Measurements from ENCODE around the gene RPS6KA2.
A peak's percentile ranks its signal among the peaks of the same experiment; 100 is the strongest.

The RPS6KA2 gene

DNA sequence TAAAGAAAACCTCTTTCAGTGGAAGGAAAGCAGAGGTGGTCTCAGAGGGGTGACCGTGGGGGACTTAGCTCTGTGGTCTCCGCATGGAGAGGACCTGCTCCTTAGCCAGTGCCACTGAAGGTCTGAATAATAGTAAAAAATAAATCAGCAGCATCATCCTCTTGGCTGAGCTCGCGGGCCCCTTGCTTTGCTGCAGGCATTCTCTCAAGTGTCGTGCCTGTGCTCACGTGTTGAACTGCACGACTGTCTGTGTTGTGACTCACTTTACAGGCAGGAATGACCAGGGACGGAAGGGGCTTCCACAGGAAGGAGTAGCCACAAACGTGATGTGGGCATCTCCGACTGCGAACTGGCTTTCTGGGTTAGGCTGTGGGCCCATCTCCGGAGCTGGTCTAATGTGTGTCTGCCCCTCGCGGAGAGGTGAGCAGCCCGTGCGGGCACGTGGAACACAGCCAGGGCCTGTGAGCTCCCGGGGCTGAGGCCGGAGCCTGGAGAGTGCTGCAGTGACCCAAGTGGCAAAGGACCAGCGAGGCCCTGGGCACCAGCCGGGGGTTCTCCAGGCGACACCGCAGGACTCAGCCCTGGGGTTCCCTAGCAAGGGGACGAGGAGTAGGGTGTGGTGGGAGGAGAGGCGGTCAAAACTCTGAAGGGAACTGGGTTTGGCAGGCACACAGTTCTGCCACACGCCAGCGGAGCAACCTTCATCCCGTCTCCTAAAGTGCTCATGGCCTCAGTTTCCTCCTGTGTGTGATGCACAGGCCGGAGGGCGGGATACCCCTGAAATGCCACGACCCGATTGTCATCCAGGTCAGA is 129.8 kb downstream of the RPS6KA2 start:
- no peak for DNase-seq

DNA sequence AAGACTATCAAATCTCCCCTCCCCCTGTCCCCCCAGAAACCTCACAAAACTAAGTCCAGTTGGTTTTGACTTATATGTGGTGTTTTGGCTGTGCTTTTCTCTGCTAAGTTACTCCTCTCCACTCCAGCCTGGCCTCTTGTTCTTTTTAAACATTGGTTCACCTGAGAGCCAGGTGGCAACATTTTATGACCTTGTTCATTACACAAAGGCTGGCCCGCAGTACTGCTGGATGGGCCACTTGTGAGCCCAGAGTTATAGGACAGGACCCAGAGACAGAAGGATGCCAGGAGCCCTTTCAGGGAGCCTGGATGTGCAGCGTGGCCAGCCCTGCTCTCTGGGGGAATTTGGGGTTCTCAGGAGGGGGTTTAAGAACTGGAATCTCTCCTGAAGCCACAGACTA is 130.6 kb downstream of the RPS6KA2 start:
- DNase-seq, result no peak

DNA sequence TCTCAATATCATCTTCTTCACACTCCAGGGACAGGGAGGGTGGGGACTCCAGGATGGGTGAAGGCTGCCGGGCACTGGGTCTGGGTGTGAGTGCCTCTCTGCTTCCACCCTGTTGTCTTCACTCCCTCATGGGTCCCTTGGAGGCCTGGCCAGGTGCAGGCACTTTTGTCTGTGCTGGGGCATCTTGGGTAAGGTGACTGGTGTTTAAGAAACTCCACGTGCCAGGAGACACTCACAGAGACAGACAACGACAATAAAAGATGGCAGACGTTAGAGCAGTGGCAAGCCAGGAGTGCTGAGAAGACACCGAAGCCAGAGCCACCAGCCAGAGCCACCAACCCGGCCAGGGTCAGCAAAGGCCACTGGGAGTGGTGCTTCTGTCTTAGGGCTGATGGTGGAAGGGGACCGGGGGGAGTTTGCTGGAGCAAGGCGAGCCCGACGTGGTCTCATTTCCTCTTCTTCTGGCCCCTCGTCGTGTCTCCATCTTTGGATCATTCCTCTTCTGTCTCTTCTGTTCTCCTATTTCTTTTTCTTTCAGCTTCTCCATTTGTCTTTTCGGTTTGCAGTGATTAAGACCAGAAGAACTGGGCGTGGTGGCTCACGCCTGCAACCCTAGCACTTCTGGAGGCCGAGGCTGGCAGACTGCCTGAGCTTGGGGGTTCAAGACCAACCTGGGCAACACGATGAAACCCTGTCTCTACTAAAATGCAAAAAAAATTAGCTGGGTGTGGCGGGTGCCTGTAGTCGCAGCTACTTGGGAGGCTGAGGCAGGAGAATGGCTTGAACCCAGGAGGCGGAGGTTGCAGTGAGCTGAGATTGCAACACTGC is 131.3 kb downstream of the RPS6KA2 start:
- no peak for DNase-seq

DNA sequence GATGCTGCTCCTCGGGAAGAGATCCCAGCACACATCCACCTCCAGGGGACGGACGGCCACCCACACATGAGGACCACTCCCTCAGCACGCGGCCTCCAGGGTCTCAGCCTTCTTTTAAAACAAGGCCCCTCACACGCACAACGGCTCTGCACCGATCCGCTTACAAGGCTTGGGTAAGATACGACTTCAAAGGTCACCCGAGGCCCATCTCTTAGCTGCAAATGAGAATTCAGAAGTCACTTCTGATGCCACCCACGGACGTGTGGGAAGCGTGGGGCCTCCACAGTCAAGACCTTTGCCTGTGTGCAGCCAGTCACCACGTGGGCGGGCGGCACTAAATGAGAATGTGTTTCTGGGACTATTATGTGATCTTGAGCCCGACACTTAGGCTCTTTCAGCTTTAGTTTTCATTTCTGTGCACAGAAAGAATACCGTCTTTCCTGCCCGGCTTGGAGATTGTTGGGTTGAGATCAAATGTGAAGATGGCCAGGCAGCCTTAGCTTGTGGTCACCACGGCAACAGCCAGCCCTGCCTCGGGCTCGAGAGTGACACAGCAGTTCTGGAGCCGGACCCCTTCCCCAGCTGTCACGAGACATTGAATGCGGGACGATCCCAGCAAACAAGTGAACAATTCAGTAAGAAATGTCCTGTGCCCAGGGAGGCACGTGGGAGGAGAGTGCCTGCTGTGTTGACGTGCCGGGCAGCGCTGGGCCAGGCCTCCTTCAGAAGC is 132.1 kb downstream of the RPS6KA2 start:
- DNase-seq, result no peak

DNA sequence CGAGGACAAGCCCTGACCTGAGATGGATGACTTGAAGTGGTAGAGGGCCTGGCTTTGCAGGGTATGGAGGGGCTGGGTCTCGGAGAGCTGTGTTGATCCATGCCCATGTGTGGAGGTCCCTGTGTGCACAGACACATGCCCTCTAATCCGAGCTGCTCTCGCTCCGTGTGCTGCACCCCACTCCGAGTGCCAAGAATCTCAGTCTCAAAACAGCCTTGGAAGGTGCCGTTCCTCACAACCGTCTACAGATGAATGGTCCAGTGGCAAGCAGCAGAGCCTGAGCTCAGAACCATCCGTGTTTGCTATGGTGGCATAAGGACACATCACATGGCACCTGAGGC is 133.0 kb downstream of the RPS6KA2 start:
- no peak for DNase-seq

DNA sequence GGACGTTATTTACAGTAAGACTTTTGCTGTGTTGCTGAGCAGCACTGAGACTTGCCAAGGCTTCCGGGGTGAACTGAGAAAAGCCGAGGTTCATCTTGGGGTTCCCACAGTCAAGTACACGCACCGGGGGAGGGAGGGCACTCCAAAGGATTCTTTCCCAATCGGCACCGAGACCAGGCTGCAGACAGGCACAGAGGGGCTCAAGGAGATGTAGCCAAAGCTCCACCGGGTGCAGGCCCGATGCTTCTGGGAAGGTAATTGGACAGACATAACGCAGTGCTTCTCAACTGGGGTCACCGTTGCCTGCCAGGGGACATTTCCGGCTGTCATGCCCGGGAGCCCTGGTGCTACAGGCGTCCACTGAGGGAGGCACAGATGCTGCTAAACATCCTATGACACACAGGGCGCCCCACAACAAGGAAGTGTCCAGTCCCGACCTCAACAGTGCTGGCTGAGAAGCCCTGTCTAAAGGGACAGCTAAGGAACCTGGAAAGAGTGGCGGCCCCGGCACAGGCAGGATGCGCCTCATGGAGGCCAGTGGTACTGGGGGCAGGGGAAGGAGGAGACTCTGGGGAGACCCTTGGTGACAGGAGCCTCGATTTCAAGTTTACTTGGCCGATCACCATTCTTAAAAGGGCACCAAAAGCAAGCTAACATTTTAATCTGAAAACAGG is 133.5 kb downstream of the RPS6KA2 start:
- no peak for DNase-seq

DNA sequence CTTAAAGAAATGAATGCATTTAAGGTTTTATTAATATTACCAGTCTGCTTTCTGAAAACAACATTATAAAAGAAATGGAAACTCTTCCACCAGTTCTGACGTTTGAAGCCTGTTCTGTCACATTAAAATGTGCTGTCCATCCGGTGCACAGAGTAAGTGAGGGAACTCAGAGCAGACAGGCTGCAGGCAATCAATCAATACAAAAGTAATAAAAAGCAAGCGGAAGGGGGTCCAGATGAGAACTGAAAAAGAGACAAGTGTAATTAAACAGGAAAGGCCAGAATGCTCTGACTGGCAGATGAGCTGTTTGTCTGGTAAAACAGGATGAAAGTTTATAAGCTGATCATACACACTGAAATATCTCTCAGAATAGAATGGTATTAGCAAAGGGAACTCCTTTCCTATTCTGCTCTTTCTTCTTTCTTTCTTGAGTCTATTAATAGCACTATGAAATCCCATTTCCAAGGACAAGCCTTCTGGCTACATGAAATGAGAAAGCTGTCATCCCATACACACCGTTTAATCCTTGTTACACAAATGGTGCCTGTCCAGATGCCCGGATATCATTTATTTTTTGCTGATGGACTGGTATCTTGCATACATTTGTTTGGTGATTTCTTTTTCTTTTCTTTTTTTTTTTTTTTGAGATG is 134.8 kb downstream of the RPS6KA2 start:
- no peak for DNase-seq

DNA sequence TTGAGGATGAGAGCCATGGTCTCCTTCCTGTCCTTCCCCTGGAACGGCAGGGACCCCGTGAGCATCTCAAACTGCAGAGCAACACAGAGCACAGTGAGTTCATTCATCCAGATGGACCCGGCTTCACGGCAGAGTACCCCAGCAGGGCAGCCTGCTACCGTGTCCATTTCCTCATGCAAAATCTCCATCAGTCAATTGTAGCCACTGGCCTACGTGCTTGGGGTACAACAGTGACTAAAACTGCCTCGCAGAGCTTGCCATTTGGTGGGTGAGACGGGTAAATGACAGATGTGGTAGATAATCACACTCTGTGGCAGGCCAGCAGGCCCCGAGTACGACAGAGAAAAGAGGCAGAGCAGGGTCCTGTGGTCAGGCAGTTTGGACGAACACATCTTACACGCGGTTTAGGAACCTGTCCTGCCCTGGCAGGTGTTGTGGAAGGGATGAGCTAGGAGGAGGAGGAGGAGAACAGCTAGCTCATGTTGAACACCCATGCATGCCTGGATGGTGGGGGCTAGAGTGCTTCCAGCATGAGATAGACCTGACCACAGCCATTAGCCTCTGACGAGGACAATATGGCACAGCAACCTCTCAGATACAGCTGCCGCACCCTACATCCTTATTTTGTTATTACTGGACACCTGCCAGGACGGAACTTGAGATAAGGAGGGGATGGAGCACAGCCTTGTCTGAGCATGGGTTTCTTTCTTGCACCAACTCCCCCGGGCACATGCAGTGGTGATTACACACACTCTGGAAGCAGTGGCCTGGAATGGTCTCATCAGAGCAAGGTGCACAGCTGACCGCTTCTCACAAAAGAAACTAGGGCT is 136.2 kb downstream of the RPS6KA2 start:
- DNase-seq, result no peak

DNA sequence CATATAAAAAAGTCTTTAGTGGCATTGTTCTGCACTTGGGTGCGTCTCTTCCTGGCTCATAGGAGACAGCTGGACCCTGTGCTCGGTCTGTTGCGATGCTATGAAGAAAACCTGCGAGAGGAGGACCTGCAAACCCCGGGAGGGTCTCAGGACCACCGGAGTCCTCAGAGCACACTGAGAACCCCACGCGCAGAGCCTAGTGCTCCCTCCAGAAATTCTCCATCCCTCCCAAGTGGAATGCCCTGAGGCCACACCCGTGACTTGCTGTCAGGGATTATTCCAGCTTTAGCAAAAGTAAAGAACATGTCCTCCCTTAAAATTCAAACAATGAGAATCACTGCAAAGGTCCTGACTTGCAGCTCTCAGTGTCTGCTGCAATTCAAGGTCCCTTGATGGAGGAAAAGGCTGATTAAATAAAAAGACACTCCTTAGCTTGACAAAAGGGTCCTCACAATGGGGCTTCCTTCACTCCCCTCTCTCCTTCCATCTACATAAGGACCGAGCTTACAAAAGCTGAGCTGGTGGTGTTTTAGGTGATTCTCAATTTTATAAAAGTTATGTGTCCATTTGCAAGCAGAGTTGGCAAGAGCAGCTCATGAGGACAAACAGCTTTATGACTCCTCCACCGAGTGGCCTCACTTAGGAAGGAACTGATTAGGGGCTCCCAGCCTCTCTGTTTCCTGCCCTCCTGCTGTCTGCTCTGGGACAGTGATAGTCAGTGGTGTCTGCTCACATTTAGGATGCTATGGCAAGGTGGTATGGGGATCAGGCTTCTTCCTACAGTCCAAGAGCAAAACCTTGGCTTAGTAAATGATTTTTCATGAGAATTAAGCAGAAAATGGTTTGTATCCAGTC is 137.5 kb downstream of the RPS6KA2 start:
- DNase-seq, result no peak

DNA sequence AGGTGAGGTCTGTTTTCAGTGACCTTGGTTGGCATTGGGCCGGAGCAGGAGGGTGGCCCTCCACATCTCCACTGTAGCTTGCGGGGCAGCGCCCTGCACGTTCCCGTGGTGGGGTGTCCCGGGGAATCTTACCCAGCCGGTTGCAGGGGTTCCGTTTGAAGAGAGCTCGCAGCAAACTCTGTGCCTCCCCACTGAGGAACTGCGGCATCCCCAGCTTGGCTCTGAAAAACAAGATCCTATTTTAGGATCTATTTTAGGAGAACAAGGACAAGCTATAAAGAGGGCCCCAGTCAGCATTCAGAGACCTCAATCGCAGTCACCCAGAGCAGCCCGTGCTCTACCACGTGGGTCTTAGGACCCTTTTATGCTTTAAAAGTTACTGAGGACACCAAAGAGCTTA is 138.3 kb downstream of the RPS6KA2 start:
- DNase-seq, result no peak

DNA sequence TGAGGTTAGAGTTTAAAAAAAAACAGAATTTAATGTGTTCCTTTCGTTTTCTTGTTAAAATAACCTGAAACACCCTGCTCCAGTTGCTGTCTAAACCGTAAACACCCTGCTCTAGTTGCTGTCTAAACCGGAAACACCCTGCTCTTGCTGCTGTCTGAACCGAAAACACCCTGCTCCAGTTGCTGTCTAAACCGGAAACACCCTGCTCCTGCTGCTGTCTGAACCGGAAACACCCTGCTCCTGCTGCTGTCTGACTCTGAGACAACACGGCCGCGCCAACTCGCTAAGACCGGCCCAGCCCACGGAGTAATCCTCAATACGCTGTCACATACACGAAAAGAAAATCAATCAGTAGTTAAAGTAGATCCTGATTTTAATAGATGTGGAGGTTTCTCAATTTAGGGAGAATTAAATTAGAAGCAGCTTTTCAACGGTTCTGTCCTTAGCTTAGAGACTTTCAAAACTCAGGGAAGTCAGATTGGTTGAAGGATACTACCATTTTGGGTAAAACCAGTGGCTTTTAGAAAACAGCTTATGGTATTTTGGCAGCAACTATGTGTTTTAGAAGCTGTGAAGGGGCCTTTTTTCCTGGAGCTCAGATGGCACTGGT is 138.9 kb downstream of the RPS6KA2 start:
- peak; percentile 66 for DNase-seq

DNA sequence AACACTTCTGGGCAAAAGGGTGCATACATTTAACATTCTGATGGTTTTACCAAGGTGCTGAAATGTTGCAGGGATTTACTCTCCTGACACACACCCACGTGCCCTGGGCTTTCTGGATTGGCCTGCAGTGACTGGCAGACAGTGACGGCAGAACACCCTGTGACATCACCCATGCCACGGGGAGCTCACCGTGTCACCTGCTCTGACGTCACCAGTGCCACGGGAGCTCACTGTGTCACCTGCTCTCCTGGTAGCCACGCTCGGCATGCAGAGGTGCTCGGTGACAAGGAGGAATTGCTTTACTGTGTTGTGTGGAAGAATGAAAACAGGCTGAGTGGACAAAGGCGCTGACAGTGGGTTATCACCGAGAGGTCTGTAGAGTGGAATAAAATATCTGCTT is 139.9 kb downstream of the RPS6KA2 start:
- no peak for DNase-seq

DNA sequence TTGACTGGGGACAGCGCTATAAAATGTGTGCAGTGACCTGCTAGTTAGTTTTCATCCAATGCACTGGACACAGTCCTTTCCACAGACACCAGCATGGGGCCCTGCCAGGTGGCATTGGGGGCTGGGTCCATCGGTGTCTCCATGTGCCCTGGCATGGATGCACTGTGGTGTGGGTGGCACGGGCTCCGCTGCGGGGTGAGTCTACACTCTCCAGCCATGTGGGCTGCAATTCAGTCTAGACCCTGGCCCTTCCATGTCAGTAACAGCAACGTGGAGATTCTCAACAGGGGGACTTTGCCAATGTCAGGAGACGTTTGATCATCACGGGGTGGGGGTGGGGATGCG is 140.5 kb downstream of the RPS6KA2 start:
- no peak for DNase-seq

DNA sequence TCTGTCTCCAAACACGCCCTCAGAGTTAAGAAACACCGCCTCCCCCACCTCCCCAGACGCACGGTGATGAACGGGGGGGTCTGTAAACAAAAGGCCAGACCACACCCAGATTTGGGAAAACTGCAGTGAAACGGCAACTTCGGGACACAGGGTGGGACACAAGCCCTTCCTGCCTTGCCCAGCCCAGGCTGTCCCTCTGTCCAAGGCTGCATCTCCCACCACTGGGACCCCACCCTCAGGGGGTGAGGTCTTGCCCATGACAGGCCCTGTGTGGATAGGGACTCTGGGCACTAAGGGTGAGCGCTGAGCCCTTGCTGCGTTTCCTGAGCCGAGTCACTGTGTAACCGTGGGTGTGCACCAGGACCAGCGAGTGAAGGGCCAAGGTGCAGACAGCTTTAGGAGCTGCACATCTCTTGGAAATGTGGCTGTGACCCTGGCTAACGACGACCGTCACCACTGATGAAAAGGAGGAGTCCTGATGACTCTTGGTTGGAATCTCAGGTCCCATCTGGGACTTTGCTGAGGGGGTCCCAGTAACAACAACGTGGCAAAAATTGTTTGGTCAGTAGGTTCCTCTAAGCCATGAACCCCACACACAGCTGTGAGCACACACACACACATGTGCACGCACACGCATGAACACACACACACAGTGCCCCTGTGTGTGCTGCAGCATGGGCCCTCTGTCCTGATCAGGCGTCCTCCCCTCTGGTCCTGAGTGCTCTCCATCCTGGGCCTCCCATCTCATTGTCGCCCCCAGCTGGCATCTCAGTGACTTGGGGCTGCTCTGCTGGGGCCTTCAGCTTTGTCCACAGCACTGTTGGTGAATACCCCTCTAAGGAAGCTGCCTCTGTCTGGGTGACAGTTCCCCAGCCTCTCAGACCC is 141.2 kb downstream of the RPS6KA2 start:
- no peak for DNase-seq

DNA sequence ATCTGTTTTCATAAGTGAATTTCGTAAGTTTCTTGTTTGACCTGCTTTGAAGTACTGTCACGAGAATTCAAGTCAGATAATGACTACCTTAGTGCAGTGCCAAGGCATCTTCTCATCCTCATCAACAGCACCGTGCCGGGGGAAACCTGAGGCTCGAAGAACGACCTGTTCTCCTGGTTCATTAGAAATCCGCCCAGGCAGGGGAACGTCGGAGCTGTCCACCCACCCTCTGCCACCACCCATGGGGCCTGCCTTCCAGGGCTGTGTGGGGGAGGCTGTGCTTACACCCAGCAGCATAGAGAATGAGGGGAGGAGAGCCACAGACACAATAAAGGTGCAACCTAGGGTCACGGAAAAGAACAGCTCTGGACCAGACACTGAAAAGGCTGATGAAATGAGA is 142.2 kb downstream of the RPS6KA2 start:
- DNase-seq, result no peak

DNA sequence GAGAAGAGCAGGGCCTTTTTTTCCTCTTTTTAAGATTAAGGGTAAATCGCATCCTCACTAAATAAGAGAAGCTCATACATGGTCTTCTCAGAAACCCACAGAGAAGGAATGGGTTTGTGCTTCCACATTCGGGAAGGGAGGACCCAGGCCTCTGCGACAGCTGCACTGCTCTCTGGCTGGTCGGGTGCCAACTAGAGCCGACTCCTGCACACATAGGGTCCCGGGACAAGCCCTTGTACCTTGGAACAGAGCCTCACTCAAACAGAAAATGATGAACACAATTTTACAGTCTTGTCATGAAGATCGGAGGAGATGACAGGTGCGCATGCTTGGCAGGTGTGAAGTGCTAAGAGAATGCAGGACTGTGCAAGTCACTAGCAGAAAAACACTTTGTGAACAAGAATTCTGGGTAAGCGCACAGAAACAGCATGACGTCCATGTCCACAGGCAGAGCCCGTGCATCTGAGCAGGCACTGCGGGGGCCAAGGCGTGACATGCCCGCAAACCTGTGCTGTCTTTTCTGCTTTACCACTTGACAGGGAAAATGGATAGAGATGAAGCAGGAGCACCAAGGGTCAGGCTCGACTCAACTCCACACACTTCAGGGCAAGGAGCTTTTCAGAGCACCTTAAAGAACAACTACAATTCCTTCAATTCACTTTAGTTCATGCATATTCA is 143.3 kb downstream of the RPS6KA2 start:
- no peak for DNase-seq

DNA sequence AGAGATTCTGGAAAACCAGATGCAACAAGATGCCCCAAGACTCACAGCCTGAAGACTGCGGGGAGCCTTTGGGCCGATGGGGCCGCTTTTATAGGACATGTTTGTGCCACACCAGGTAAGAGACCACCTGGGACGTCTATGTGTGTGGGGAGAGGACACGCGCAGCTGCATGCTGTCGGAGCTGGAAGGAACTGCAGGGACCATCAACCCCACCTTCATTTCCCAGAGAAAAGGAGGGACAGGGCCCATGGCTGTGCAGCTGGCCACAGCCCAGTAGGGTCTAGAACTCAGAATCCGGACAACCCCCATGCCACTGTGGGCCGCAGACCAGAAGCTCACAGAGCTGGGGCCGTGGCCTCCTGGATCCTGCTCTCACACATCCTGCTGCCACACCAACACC is 144.0 kb downstream of the RPS6KA2 start:
- DNase-seq, result no peak

DNA sequence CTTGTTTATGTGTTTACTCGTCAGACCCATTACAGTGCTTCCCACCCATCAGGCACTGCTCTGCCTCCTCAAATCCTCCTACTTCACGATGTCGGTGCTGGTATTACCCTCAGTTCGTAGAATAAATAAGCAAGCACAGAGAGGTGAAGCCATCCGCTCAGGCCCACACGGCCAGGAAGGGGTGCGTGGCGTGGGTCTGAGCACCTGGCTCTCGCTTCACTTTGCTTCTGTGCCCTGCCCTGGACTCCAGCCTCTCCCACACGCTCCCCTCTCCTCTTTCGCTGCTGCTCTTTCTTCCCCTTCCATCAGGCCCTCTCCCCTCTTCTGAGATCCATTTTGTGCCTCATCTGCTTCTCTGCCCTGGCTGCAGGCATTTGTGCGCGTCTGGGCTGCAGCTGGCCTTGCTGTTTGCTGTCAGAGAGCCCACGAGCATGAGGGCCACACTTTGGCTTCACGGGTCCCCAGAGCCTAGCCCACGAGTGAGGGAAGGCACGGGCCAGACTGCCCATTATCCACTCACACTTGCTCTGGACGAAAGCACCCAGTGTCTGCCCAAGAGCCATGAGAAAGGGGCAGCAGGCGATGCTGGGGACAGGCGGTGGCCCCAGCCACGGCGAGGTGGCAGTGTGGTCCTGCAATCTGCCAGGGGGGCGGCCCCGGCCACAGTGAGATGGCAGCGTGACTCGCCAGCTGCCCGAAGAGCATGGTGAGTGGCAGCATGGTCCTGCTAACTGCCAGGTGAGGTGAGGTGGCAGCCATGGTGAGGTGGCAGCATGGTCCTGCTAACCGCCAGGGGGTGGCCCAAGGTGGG is 148.1 kb downstream of the RPS6KA2 start:
- DNase-seq, result no peak
